ENCODE results near the gene HLCS.

The HLCS gene

GRCh38 chr21:36867291-36867905 is 99.1 kb downstream of the HLCS start:
- Histone ChIP-seq H3K27ac (ENCODE audit: low read length) (no peak overlapping the region), H3K4me2 (ENCODE audit: low read depth, low read length) (no peak overlapping the region), H3K9ac (ENCODE audit: low read length) (no peak overlapping the region)

DNA sequence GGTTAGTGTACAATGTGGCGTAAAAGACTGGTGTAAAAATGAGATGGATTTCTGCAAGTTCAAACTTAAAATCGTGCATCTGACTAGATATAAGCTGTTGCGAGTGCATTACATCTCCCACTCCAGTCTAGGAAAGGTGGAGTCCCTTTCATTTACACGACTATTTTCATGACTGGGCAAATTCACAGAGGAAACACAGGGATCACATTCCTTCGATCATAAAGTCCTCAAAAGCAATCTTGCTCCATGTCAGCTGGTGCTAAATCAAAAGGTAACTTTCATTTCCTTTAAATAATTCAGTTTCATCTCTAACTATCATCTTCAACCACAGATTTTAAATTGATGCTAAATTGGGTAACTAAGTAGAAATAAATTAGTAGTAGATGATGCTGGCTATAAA is 100.0 kb downstream of the HLCS start:
- Histone ChIP-seq H3K9me3 (replicated peaks; ENCODE audit: insufficient read depth, low read length) (no peaks in the 10 kb centered on the region), H2AFZ (ENCODE audit: low read length) (no peak overlapping the region), H3F3A (ENCODE audit: insufficient read depth, low read length) (no peaks in the 10 kb centered on the region), H3K27ac (ENCODE audit: low read length) (no peak overlapping the region), H3K79me2 (ENCODE audit: low read length) (no peaks in the 10 kb centered on the region), H3K36me3 (replicated peaks; ENCODE audit: insufficient read depth, low read length) (no peaks in the 10 kb centered on the region), H3K27me3 (replicated peaks; ENCODE audit: insufficient read depth, low read length) (no peaks in the 10 kb centered on the region), H3K9me2 (replicated peaks; ENCODE audit: insufficient read depth, low read length) (no peaks in the 10 kb centered on the region), H3K4me2 (ENCODE audit: low read depth, low read length) (no peak overlapping the region), H4K20me1 (ENCODE audit: insufficient read depth, low read length) (no peaks in the 10 kb centered on the region), H3K4me3 (ENCODE audit: low read length) (no peak overlapping the region), H3K9ac (ENCODE audit: low read length) (no peak overlapping the region), H3K4me1 (ENCODE audit: low read length) (peaks cover 8% of the 10 kb centered on the region)
- TF ChIP-seq EZH2phosphoT487 (IDR thresholded peaks at IDR 0.05; ENCODE audit: low read length) = no peak
- no peak for TF ChIP-seq EZH2 (optimal IDR thresholded peaks at IDR 0.05; ENCODE audit: low read depth, low read length)
- TF ChIP-seq, protein P1, sequence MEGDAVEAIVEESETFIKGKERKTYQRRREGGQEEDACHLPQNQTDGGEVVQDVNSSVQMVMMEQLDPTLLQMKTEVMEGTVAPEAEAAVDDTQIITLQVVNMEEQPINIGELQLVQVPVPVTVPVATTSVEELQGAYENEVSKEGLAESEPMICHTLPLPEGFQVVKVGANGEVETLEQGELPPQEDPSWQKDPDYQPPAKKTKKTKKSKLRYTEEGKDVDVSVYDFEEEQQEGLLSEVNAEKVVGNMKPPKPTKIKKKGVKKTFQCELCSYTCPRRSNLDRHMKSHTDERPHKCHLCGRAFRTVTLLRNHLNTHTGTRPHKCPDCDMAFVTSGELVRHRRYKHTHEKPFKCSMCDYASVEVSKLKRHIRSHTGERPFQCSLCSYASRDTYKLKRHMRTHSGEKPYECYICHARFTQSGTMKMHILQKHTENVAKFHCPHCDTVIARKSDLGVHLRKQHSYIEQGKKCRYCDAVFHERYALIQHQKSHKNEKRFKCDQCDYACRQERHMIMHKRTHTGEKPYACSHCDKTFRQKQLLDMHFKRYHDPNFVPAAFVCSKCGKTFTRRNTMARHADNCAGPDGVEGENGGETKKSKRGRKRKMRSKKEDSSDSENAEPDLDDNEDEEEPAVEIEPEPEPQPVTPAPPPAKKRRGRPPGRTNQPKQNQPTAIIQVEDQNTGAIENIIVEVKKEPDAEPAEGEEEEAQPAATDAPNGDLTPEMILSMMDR (IDR thresholded peaks at IDR 0.05; ENCODE audit: low read length) = no peak
- no peak for DNase-seq

More at GRCh38 chr21:36867291-36867905, 99.1 kb downstream of the HLCS start:
- peaks cover 8% of the 10 kb centered on the region for H3K4me1 ChIP-seq (ENCODE audit: low read length)
- H3K9me3 ChIP-seq (replicated peaks; ENCODE audit: insufficient read depth, low read length) = no peaks in the 10 kb centered on the region
- H4K20me1 ChIP-seq (ENCODE audit: insufficient read depth, low read length) = no peaks in the 10 kb centered on the region
- no peak overlapping the region for H2AFZ ChIP-seq (ENCODE audit: low read length)
- H3K36me3 ChIP-seq (replicated peaks; ENCODE audit: insufficient read depth, low read length) = no peaks in the 10 kb centered on the region
- no peak for DNase-seq
- H3K4me3 ChIP-seq (ENCODE audit: low read length) = no peak overlapping the region
- H3K79me2 ChIP-seq (ENCODE audit: low read length) = no peaks in the 10 kb centered on the region
- TF ChIP-seq, protein P1 (IDR thresholded peaks at IDR 0.05; ENCODE audit: low read length) = no peak
- TF ChIP-seq EZH2 (optimal IDR thresholded peaks at IDR 0.05; ENCODE audit: low read depth, low read length) = no peak
- no peak for TF ChIP-seq EZH2phosphoT487 (IDR thresholded peaks at IDR 0.05; ENCODE audit: low read length)
- no peaks in the 10 kb centered on the region for H3K27me3 ChIP-seq (replicated peaks; ENCODE audit: insufficient read depth, low read length)
- no peaks in the 10 kb centered on the region for H3F3A ChIP-seq (ENCODE audit: insufficient read depth, low read length)
- no peaks in the 10 kb centered on the region for H3K9me2 ChIP-seq (replicated peaks; ENCODE audit: insufficient read depth, low read length)

DNA sequence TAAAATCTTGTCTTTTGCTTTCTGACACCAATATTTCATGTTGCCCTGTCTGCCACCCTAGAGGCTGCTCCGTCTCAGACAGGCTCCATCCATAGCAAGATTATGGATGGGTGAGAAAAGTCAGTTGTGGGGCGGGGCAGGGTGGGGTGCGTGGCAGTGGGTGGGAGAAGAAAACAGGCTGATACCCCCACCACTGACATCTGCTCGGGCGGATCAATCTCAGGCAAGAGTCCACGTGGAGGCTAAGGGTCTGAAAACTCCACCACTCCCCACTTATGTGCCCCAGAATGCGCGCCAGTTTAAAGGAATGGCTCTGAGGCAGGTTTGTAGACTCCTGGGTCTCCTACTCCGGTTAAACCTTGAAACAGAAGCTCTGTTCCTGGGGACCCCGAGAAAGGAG is 101.5 kb downstream of the HLCS start:
- Histone ChIP-seq H3K4me2 (ENCODE audit: low read depth, low read length) (no peak overlapping the region), H3K36me3 (replicated peaks; ENCODE audit: insufficient read depth, low read length) (no peaks in the 10 kb centered on the region), H3K79me2 (ENCODE audit: low read length) (no peaks in the 10 kb centered on the region), H3K27ac (ENCODE audit: low read length) (no peak overlapping the region), H3K4me3 (ENCODE audit: low read length) (no peak overlapping the region), H3K4me1 (ENCODE audit: low read length) (peaks cover 11% of the 10 kb centered on the region), H3K9ac (ENCODE audit: low read length) (no peak overlapping the region), H2AFZ (ENCODE audit: low read length) (no peak overlapping the region), H3K9me2 (replicated peaks; ENCODE audit: insufficient read depth, low read length) (no peaks in the 10 kb centered on the region), H3F3A (ENCODE audit: insufficient read depth, low read length) (no peaks in the 10 kb centered on the region), H3K27me3 (replicated peaks; ENCODE audit: insufficient read depth, low read length) (no peaks in the 10 kb centered on the region), H3K9me3 (replicated peaks; ENCODE audit: insufficient read depth, low read length) (no peaks in the 10 kb centered on the region), H4K20me1 (ENCODE audit: insufficient read depth, low read length) (no peaks in the 10 kb centered on the region)
- no peak for DNase-seq
- TF ChIP-seq EZH2 (optimal IDR thresholded peaks at IDR 0.05; ENCODE audit: low read depth, low read length) = no peak
- no peak for TF ChIP-seq EZH2phosphoT487 (IDR thresholded peaks at IDR 0.05; ENCODE audit: low read length)
- TF ChIP-seq, protein P1 (IDR thresholded peaks at IDR 0.05; ENCODE audit: low read length) = no peak
